Dermis lymphatic vessel endothelial cell (primary cell): ENCODE results near the gene OR2T1. TPM values are rescaled to one million over a fixed set of nuclear protein-coding genes. Genes with fewer than 3 reads are reported as not detected.

ENCODE experiments used
- total RNA-seq: library from RNA; depleted of rRNA; stranded (reverse); fragments of >200 nt; gene quantifications from 2 replicates; pipeline ENCODE4 v1.2.1, GENCODE V29; 2014

Gene OR2T1
- total RNA-seq = not detected in 2 replicates

GRCh38 chr1:248402748-248403147, at the start of gene OR2T1:
Gene OR2T1, plus strand, starts transcription at chr1:248403048. Its CDS starts 3,100 bp downstream, at chr1:248406148.

DNA sequence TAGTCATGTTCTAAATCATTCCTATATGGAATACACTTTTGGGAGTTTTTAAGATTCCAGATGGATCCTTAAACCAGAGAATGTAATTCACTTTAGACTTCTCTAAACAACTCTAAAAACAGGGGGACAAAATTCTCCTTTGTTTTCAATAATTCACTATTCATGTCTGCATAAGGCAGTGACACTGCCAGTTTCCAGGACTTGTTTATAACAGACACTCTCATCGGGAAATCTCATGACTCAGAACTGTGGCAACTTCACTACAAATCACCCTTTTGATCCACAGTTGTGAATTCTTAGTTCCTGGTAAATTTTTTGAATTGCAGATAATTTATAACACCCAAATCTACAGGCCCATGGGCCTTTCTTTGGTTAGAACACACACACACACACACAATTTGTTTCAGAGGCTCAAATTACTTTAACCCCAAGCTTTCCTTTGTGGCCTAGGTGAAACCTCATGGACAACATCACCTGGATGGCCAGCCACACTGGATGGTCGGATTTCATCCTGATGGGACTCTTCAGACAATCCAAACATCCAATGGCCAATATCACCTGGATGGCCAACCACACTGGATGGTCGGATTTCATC, 41.6 kb upstream of the OR2T1 start, which contains the start of gene OR2T4:
OR2T4 (plus strand) TSS at position 545 of the 595 bp plus-strand sequence; CDS start at position 545, 0 bp downstream.

DNA sequence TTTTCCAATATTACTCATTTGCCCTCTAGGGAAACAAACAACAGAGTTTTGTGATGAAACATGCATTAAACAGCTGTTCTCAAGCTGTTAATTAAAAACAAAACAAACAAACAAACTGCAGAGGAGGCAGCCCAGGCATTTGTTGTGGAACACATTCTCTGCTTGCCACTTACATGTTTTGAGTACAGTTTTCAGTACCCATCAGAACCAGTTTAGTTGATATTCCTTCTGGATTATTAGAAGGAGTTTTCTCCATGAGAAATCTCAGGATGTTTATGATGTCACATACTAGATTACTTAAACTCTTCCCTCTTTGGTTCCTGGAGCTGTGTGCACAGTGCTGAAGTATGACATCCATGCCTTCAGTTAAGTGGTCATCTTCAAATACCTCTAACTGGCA, 27.4 kb upstream of the OR2T1 start, which contains the start of gene OR2T6:
OR2T6 (plus strand) TSS at position 301 of the 400 bp plus-strand sequence. CDS start 11,863 bp downstream, outside the sequence.

DNA sequence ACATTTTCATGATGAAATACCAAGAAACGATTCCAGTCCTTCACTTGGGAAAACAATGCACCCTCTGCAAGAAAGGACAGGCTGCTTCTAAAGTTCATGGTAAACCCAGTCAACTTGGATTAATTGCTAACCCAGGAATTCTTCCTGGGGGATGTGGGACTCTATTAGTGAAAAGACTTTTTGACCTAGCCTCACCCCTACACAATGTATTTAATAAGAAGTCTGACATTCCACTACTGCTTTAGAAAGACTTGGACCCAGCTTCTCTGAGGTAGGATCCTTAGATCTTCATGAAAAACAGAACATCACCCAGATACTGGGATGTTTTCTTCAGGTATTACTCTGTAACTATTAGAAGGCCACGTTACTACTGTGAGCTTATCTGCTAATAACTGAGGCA, 42.6 kb downstream of the OR2T1 start, which contains the start of gene OR2T2:
OR2T2 (plus strand) TSS at position 239 of the 400 bp plus-strand sequence. CDS start 7,161 bp downstream, outside the sequence.

Other genes starting within 250 kb of the OR2T1 start
- gene OR2M2, start 228.2 kb upstream of the OR2T1 start, total RNA-seq = not detected in 2 replicates
- gene OR2M3, start 205.8 kb upstream of the OR2T1 start, total RNA-seq = not detected in 2 replicates
- gene OR2M4, start 171.6 kb upstream of the OR2T1 start, total RNA-seq = not detected in 2 replicates
- gene OR2T33, start 125.1 kb upstream of the OR2T1 start, total RNA-seq = not detected in 2 replicates
- gene OR2T12, start 99.6 kb upstream of the OR2T1 start, total RNA-seq = not detected in 2 replicates
- gene OR2M7, start 78.5 kb upstream of the OR2T1 start, total RNA-seq = not detected in 2 replicates
- not detected in 2 replicates for gene OR14C36, start 54.3 kb upstream of the OR2T1 start, total RNA-seq
- gene OR2T4, start 41.4 kb upstream of the OR2T1 start, total RNA-seq = not detected in 2 replicates
- not detected in 2 replicates for gene OR2T6, start 27.3 kb upstream of the OR2T1 start, total RNA-seq
- gene OR2T2, start 42.6 kb downstream of the OR2T1 start, total RNA-seq = not detected in 2 replicates
- gene OR2T3, start 70.3 kb downstream of the OR2T1 start, total RNA-seq = not detected in 2 replicates
- gene OR2T5, start 85.5 kb downstream of the OR2T1 start, total RNA-seq = not detected in 2 replicates
- gene OR2G6, start 105.0 kb downstream of the OR2T1 start, total RNA-seq = not detected in 2 replicates
- not detected in 2 replicates for gene OR2T29, start 159.7 kb downstream of the OR2T1 start, total RNA-seq
- not detected in 2 replicates for gene OR2T34, start 171.7 kb downstream of the OR2T1 start, total RNA-seq
- not detected in 2 replicates for gene OR2T10, start 194.7 kb downstream of the OR2T1 start, total RNA-seq
- gene OR2T11, start 232.0 kb downstream of the OR2T1 start, total RNA-seq = not detected in 2 replicates
- not detected in 2 replicates for gene OR2T35, start 242.2 kb downstream of the OR2T1 start, total RNA-seq